Natural killer cell (primary cell): ENCODE data around the gene CTSZ. TPM values are rescaled to one million over a fixed set of nuclear protein-coding genes. Genes with fewer than 3 reads are reported as not detected.
A peak's percentile ranks its signal among the peaks of the same experiment; 100 is the strongest.

Experiments used
- ATAC-seq, 3 donors: fragments of 150-1000 bp in 2 of 3; fragments of 200-7000 bp in 1 of 3; cut with Tn5 transposase; 1 replicate in 1 of 3; 2 replicates in 2 of 3; pipeline ENCODE4 v1.10.0; 2021; ENCODE audit warnings: mild to moderate bottlenecking in 2 of 3, moderate library complexity in 2 of 3
- DNase-seq, 2 donors: peaks; one replicate each; pipeline versions ENCODE4 v3.0.0 to v3.0.0-alpha.2; 2013 to 2021; ENCODE audit warnings: mixed read lengths in 1 of 2
- H3K27ac ChIP-seq: one replicate; pipeline ENCODE4 v1.5.1; 2013; ENCODE audit warnings: mild to moderate bottlenecking, low read length
- H3K27me3 ChIP-seq: one replicate; pipeline ENCODE4 v1.6.1; 2013; ENCODE audit warnings: low read length; ENCODE audit not compliant: control insufficient read depth, insufficient read depth
- H3K36me3 ChIP-seq: one replicate; pipeline ENCODE4 v1.6.1; 2013; ENCODE audit warnings: low read length; ENCODE audit not compliant: control insufficient read depth, insufficient read depth
- H3K4me1 ChIP-seq: one replicate; pipeline ENCODE4 v1.6.1; 2013; ENCODE audit warnings: low read length; ENCODE audit not compliant: control insufficient read depth, insufficient read depth
- H3K4me3 ChIP-seq: one replicate; pipeline ENCODE4 v1.5.1; 2013; ENCODE audit warnings: low read length
- H3K9me3 ChIP-seq: one replicate; pipeline ENCODE4 v1.6.1; 2013; ENCODE audit warnings: low read length; ENCODE audit not compliant: control insufficient read depth, insufficient read depth
- H3K27ac Mint-ChIP-seq, 2 donors: one replicate each; pipeline ENCODE4 v1.8.0; 2022; ENCODE audit warnings: mild to moderate bottlenecking in 2 of 2, mixed read lengths in 2 of 2, moderate library complexity in 1 of 2
- H3K27me3 Mint-ChIP-seq, 2 donors: one replicate each; pipeline ENCODE4 v1.8.0; 2022; ENCODE audit warnings: low read depth in 2 of 2, mixed read lengths in 2 of 2
- H3K36me3 Mint-ChIP-seq: one replicate; pipeline ENCODE4 v1.8.0; 2022; ENCODE audit warnings: mixed read lengths
- H3K4me1 Mint-ChIP-seq, 2 donors: one replicate each; pipeline ENCODE4 v1.8.0; 2022; ENCODE audit warnings: mixed read lengths in 2 of 2
- H3K4me3 Mint-ChIP-seq: one replicate; pipeline ENCODE4 v1.8.0; 2022; ENCODE audit warnings: mild to moderate bottlenecking, moderate library complexity, mixed read lengths
- H3K9me3 Mint-ChIP-seq, 2 donors: one replicate each; pipeline ENCODE4 v1.8.0; 2022; ENCODE audit warnings: mixed read lengths in 2 of 2
- WGBS: methylation state at CpG from one replicate; pipeline ENCODE4 v1.1.7; 2013; ENCODE audit warnings: missing lambda C conversion rate; ENCODE audit not compliant: insufficient coverage; 5-methylcytosine and 5-hydroxymethylcytosine counted together
- intact Hi-C: fragments of 100-400 bp; cut with micrococcal nuclease; formaldehyde crosslinking; loops from one replicate; pipeline ENCODE4 v1.14.2; 2022
- total RNA-seq, 4 donors: library from RNA; stranded (reverse); fragments of 120-200 nt in 1 of 4; gene quantifications; one replicate each; pipeline versions ENCODE4 v1.2.3 to v1.2.4, GENCODE V29; 2013 to 2022
- TF ChIP-seq, protein P1 (sequence below): fragments of 200-600 bp; IDR thresholded peaks from one replicate; pipeline ENCODE4 v1.8.0; 2022; ENCODE audit warnings: antibody characterized with exemption

CTSZ gene
- total RNA-seq, 3 donors from 2014 or later (not counting 1 experiment from before 2014, with no cell fraction given): 30.5 to 52.5 (median 42.3) TPM

DNA sequence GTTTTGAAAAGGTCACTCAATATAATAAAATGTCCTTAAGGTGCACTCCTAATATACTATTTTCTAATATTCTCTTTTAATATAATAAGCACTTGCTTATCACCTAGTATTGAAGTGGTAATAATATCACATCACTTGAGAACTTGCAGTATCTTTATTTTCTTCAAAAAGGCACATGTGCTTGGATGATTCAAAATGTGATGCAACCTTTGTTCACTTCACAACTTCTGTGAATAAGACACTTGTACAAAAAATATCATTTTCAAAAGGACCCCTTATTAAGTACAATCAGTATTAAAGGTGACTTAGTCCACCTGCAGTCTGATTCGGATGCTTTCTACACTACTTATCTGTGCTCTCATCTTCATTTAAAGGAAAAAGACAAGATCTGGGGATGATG is 32.2 kb upstream of the CTSZ start:
- Histone ChIP-seq H3K9me3 (no peaks in the 10 kb centered on the region), H3K4me1 (peaks cover 28% of the 10 kb centered on the region), H3K4me3 (no peak overlapping the region), H3K27me3 (no peaks in the 10 kb centered on the region), H3K36me3 (peaks cover 39% of the 10 kb centered on the region), H3K27ac (no peak overlapping the region)
- Mint-ChIP-seq H3K27me3 (no peaks in the 10 kb centered on the region), H3K36me3 (peaks cover 23% of the 10 kb centered on the region), H3K27ac (peak overlapping the region in 1 of 2 donors; percentile 30), H3K4me3 (no peak overlapping the region), H3K4me1 (peaks cover 33 to 42% of the 10 kb centered on the region in 2 donors), H3K9me3 (no peaks in the 10 kb centered on the region)
- DNase-seq (no peak), ATAC-seq (no peak)
- 70% methylated on average over 1 of the region's 1 CpG for WGBS
- TF ChIP-seq, protein P1, sequence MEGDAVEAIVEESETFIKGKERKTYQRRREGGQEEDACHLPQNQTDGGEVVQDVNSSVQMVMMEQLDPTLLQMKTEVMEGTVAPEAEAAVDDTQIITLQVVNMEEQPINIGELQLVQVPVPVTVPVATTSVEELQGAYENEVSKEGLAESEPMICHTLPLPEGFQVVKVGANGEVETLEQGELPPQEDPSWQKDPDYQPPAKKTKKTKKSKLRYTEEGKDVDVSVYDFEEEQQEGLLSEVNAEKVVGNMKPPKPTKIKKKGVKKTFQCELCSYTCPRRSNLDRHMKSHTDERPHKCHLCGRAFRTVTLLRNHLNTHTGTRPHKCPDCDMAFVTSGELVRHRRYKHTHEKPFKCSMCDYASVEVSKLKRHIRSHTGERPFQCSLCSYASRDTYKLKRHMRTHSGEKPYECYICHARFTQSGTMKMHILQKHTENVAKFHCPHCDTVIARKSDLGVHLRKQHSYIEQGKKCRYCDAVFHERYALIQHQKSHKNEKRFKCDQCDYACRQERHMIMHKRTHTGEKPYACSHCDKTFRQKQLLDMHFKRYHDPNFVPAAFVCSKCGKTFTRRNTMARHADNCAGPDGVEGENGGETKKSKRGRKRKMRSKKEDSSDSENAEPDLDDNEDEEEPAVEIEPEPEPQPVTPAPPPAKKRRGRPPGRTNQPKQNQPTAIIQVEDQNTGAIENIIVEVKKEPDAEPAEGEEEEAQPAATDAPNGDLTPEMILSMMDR: no peak
- intact Hi-C loops: no loop called here

DNA sequence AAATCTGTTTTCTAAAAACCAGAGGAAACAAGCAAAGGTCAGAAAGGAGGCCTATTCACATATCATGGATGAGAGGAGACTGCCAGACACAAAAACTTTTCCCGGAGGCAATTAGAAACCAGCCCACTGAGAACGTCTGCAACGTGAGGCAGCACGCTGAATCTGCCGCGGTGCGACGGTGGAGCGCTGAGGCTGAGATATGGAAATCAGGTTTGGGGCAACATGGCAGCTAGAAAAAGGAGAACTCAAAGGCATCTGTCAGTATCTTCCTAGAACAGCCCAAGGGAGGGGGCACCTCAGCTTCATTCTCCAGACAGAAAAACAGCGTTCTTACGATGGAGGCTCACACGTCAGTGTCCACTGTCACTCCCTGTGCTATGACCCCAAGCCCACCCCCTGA is 30.3 kb upstream of the CTSZ start:
- DNase-seq (no peak), ATAC-seq (no peak)
- Histone ChIP-seq H3K9me3 (no peaks in the 10 kb centered on the region), H3K27ac (no peak overlapping the region), H3K36me3 (peaks cover 44% of the 10 kb centered on the region), H3K27me3 (no peaks in the 10 kb centered on the region), H3K4me3 (no peak overlapping the region), H3K4me1 (peaks cover 21% of the 10 kb centered on the region)
- TF ChIP-seq, protein P1: no peak
- no peak overlapping the region for H3K4me3 Mint-ChIP-seq
- H3K36me3 Mint-ChIP-seq: peaks cover 23% of the 10 kb centered on the region
- no peaks in the 10 kb centered on the region for H3K27me3 Mint-ChIP-seq
- intact Hi-C loops: no loop called here
- peak overlapping the region in 1 of 2 donors; percentile 37 for H3K27ac Mint-ChIP-seq
- H3K4me1 Mint-ChIP-seq: peaks cover 26 to 36% of the 10 kb centered on the region in 2 donors
- H3K9me3 Mint-ChIP-seq: no peaks in the 10 kb centered on the region
- WGBS: 94% methylated on average over 12 of the region's 12 CpGs

DNA sequence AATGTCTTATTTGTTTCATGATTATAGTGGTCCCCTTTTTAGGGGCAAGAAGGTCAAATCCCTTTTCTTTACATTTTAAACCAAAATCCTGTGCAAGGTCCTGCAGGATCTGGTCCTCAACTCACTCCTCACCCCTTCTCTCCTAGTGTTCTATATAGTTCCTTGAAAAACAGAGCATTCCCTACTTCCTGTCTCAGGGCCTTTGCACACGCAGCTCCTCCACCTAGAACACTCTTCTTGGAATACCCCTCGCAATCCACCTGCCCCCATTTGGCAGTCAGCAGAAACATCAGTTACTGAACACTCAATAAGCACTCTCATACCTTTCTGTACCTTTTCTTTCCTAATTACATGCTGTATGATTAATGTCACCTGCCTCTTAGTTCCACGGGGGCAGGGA is 28.3 kb upstream of the CTSZ start:
- 93% methylated on average over 3 of the region's 3 CpGs for WGBS
- no peak overlapping the region for H3K27ac ChIP-seq
- no peak overlapping the region for H3K27ac Mint-ChIP-seq
- peak overlapping the region; percentile 28 for H3K4me3 Mint-ChIP-seq
- DNase-seq: no peak
- H3K36me3 ChIP-seq: peaks cover 44% of the 10 kb centered on the region
- intact Hi-C loops: no loop called here
- peaks cover 24 to 31% of the 10 kb centered on the region in 2 donors for H3K4me1 Mint-ChIP-seq
- TF ChIP-seq, protein P1: no peak
- H3K9me3 Mint-ChIP-seq: no peaks in the 10 kb centered on the region
- peaks cover 24% of the 10 kb centered on the region for H3K36me3 Mint-ChIP-seq
- no peaks in the 10 kb centered on the region for H3K27me3 ChIP-seq
- no peak overlapping the region for H3K4me3 ChIP-seq
- peaks cover 13% of the 10 kb centered on the region for H3K4me1 ChIP-seq
- H3K27me3 Mint-ChIP-seq: no peaks in the 10 kb centered on the region
- no peak for ATAC-seq
- no peaks in the 10 kb centered on the region for H3K9me3 ChIP-seq

DNA sequence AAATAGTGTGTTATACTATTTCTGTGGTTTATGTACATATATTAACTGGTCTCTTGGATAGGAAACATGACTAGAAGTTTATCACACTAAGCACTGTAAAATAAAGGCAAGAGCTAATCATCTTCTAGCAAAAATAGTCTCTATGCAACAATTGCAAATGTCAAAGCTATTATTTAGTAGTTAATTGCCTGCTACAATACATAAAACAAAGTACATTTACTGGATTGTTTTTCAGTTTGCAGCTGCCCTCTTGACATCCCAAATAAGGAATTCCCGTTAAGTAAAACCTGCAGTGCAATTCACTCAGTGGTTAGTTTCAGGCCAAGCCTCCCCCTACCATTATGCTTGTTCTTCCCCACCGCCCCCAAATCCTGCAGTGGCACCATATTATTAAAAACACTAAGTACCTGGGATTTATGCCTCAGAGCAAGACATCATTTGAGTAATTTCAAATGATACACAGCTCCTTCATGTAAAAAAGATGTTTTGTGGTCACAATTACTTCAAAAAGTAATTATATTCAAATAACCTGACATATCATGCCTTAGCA is 26.6 kb upstream of the CTSZ start:
- Histone ChIP-seq H3K27ac (no peak overlapping the region), H3K4me1 (peaks cover 13% of the 10 kb centered on the region), H3K36me3 (peaks cover 60% of the 10 kb centered on the region), H3K27me3 (no peaks in the 10 kb centered on the region), H3K9me3 (no peaks in the 10 kb centered on the region), H3K4me3 (no peak overlapping the region)
- Mint-ChIP-seq H3K9me3 (no peaks in the 10 kb centered on the region), H3K4me1 (peaks cover 32 to 37% of the 10 kb centered on the region in 2 donors), H3K27ac (no peak overlapping the region), H3K4me3 (peak overlapping the region; percentile 33), H3K36me3 (peaks cover 39% of the 10 kb centered on the region), H3K27me3 (no peaks in the 10 kb centered on the region)
- ATAC-seq (no peak), DNase-seq (no peak)
- 94% methylated on average over 2 of the region's 2 CpGs for WGBS
- intact Hi-C loops: no loop called here
- TF ChIP-seq, protein P1: no peak
